GM12878 (cell line): ENCODE data around the gene HPS5. TPM values are rescaled to one million over a fixed set of nuclear protein-coding genes. Genes with fewer than 3 reads are reported as not detected.
A peak's percentile ranks its signal among the peaks of the same experiment; 100 is the strongest.

Source experiments
- ATAC-seq: fragments of 200-7000 bp; cut with Tn5 transposase; 3 replicates; pipeline ENCODE4 v1.9.1; 2020; ENCODE audit warnings: mild to moderate bottlenecking, moderate library complexity
- BruUV-seq: library from RNA; stranded (reverse); fragments of 400-500 nt; replicated peaks from 2 replicates; lab custom pipeline; 2021; lab: Mats Ljungman, UMichigan
- CTCF ChIA-PET: fragments of 300-600 bp; sonication (Branson Sonifier 250); formaldehyde crosslinking; extraction: SDS; loops from one replicate; lab custom pipeline; 2021; ENCODE audit warnings: inconsistent platforms; lab: Yijun Ruan, JAX
- POLR2A ChIA-PET: fragments of 350-600 bp; formaldehyde crosslinking; extraction: SDS; loops from one replicate; lab custom pipeline; 2021; ENCODE audit warnings: inconsistent platforms; lab: Charles Lee
- RAD21 ChIA-PET: fragments of 300-600 bp; sonication (Branson Sonifier 250); formaldehyde crosslinking; loops from one replicate; lab custom pipeline; 2023; ENCODE audit warnings: antibody characterized with exemption; ENCODE audit not compliant: unreplicated experiment; lab: Charles Lee
- SMC1A ChIA-PET: fragments of 300-600 bp; sonication (Branson Sonifier 250); formaldehyde crosslinking; loops from one replicate; lab custom pipeline; 2023; ENCODE audit not compliant: unreplicated experiment, uncharacterized antibody; lab: Charles Lee
- DNase-seq: peaks from one replicate; pipeline ENCODE4 v3.0.0-alpha.2; 2011; ENCODE audit warnings: low read depth, low spot score
- FAIRE-seq: peaks from 3 replicates; lab custom pipeline; 2011; peaks lifted over from hg19 to GRCh38; lab: Jason Lieb, UNC
- H2AFZ ChIP-seq: 2 replicates; pipeline ENCODE4 v1.6.0; 2011; ENCODE audit warnings: low read depth, low read length, control low read depth; ENCODE audit not compliant: control insufficient read depth
- H3K27ac ChIP-seq: 2 replicates; pipeline ENCODE4 v1.5.1; 2011; ENCODE audit warnings: control low read depth; ENCODE audit not compliant: control insufficient read depth, insufficient read depth
- H3K27me3 ChIP-seq, 2 experiments: replicated peaks in 1 of 2; 2 replicates each; pipeline versions ENCODE4 v1.6.0 to v1.6.1; 2011; ENCODE audit warnings: low read length in 1 of 2; ENCODE audit not compliant: control insufficient read depth in 2 of 2, insufficient read depth in 2 of 2
- H3K36me3 ChIP-seq, 2 experiments: 2 replicates each; pipeline ENCODE4 v1.5.1; 2011; ENCODE audit warnings: low read length in 1 of 2; ENCODE audit not compliant: control insufficient read depth in 2 of 2, insufficient read depth in 2 of 2
- H3K4me1 ChIP-seq: 2 replicates; pipeline ENCODE4 v1.6.1; 2011; ENCODE audit warnings: mild to moderate bottlenecking, low read length, moderate library complexity, mixed read lengths; ENCODE audit not compliant: control insufficient read depth, insufficient read depth
- H3K4me2 ChIP-seq: 2 replicates; pipeline ENCODE4 v1.6.0; 2011; ENCODE audit warnings: control low read depth; ENCODE audit not compliant: control insufficient read depth, insufficient read depth
- H3K4me3 ChIP-seq: fragments of 200-600 bp; sonication (generic); 2 replicates; pipeline ENCODE4 v1.5.1; 2016
- H3K79me2 ChIP-seq: 2 replicates; pipeline ENCODE4 v1.6.0; 2011; ENCODE audit warnings: low read length; ENCODE audit not compliant: control insufficient read depth, insufficient read depth
- H3K9ac ChIP-seq: 2 replicates; pipeline ENCODE4 v1.8.0; 2011; ENCODE audit warnings: low read length, control low read depth, mixed read lengths; ENCODE audit not compliant: control insufficient read depth, insufficient read depth
- H3K9me3 ChIP-seq: replicated peaks from 3 replicates; pipeline ENCODE4 v1.5.1; 2011; ENCODE audit warnings: mild to moderate bottlenecking, low read length; ENCODE audit not compliant: control insufficient read depth, insufficient read depth
- H4K20me1 ChIP-seq: 2 replicates; pipeline ENCODE4 v1.6.0; 2011; ENCODE audit not compliant: control insufficient read depth, insufficient read depth
- CHD2 ChIP-seq: IDR thresholded peaks from 2 replicates; pipeline ENCODE4 v1.6.1; 2011; ENCODE audit warnings: low read depth, low read length, improper control_type of control experiment, borderline replicate concordance
- CREM ChIP-seq: IDR thresholded peaks from 2 replicates; pipeline ENCODE4 v1.6.1; 2014; ENCODE audit warnings: antibody characterized with exemption, low read depth
- CTCF ChIP-seq, 3 experiments: IDR thresholded peaks in 2 of 3; conservative IDR thresholded peaks in 1 of 3; 2 replicates each; pipeline ENCODE4 v1.5.1; 2011; ENCODE audit warnings: low read depth in 3 of 3, low read length in 3 of 3, mild to moderate bottlenecking in 3 of 3, control low read depth in 2 of 3, moderate library complexity in 2 of 3, inconsistent platforms in 1 of 3, mixed read lengths in 1 of 3; ENCODE audit not compliant: control insufficient read depth in 2 of 3, insufficient read depth in 1 of 3; ENCODE audit errors: extremely low read depth in 1 of 3
- ESRRA ChIP-seq: IDR thresholded peaks from 2 replicates; pipeline ENCODE4 v1.6.1; 2012; ENCODE audit warnings: mild to moderate bottlenecking, low read length, improper control_type of control experiment
- GATAD2B ChIP-seq: fragments of 450-650 bp; conservative IDR thresholded peaks from 2 replicates; pipeline ENCODE4 v1.6.1; 2017; ENCODE audit warnings: low read depth, mild to moderate bottlenecking, moderate library complexity
- HDGF ChIP-seq: fragments of 450-650 bp; IDR thresholded peaks from 2 replicates; pipeline ENCODE4 v1.6.1; 2016; ENCODE audit warnings: antibody characterized with exemption
- KDM1A ChIP-seq: fragments of 200-600 bp; sonication (generic); IDR thresholded peaks from 2 replicates; pipeline ENCODE4 v1.6.1; 2016; ENCODE audit warnings: borderline replicate concordance
- TBL1XR1 ChIP-seq: IDR thresholded peaks from 2 replicates; pipeline ENCODE4 v1.6.1; 2012; ENCODE audit warnings: low read depth, low read length, improper control_type of control experiment
- USF1 ChIP-seq: IDR thresholded peaks from 2 replicates; pipeline ENCODE4 v1.6.1; 2011; ENCODE audit warnings: borderline replicate concordance, low read depth, mild to moderate bottlenecking, moderate library complexity, mixed read lengths, low read length; ENCODE audit not compliant: insufficient read depth; ENCODE audit errors: extremely low read length
- YBX1 ChIP-seq: fragments of 450-650 bp; IDR thresholded peaks from 2 replicates; pipeline ENCODE4 v1.6.1; 2016; ENCODE audit warnings: antibody characterized with exemption
- WGBS: methylation state at CpG from one replicate; pipeline ENCODE4 v1.1.6; 2016; ENCODE audit warnings: low lambda C conversion rate; ENCODE audit not compliant: insufficient replicate concordance, insufficient coverage; ENCODE audit errors: missing lambda C conversion rate; 5-methylcytosine and 5-hydroxymethylcytosine counted together
- in situ Hi-C: fragments of 300-500 bp; cut with MboI; formaldehyde crosslinking; loops from 9 replicates; pipeline ENCODE4 v1.14.3; 2018; ENCODE audit warnings: mixed read lengths
- intact Hi-C: fragments of 100-400 bp; cut with micrococcal nuclease; formaldehyde crosslinking; loops from one replicate; pipeline ENCODE4 v1.14.2; 2022; ENCODE audit not compliant: unreplicated experiment
- polyA plus RNA-seq, 11 experiments: library from polyadenylated mRNA; depleted of rRNA in 4 of 11; unstranded in 6 of 11; stranded (reverse) in 5 of 11; fragments of >200 nt; fragmentation: Nextera tagmentation in 4 of 11; fragmentation: Illumina TruSeq in 1 of 11; extraction: Ambion mirVana in 4 of 11; extraction: Trizol in 1 of 11; gene quantifications; 1 replicate in 1 of 11; 2 replicates in 10 of 11; pipeline versions ENCODE4 v1.2.1 to v1.2.3, GENCODE V29; 2011 to 2016; ENCODE audit warnings: inconsistent platforms in 2 of 11, missing spikeins in 2 of 11, low read depth in 1 of 11
- total RNA-seq, 4 experiments: library from RNA; depleted of rRNA in 3 of 4; stranded (reverse); fragments of >200 nt in 3 of 4; fragmentation: Illumina TruSeq in 1 of 4; extraction: Trizol in 1 of 4; gene quantifications; 2 replicates each; pipeline versions ENCODE4 v1.2.1 to v1.2.3, GENCODE V29; 2013 to 2021

Gene HPS5
- total and polyA plus RNA-seq, 10 of the 15 experiments (the other 5 are each of a cell fraction or from before 2014, with no cell fraction given): 11.9 to 32.6 (median 23.5) TPM

GRCh38 chr11:18352581-18352980 is 30.6 kb upstream of the HPS5 start (continued):
- TF ChIP-seq YBX1 (no peak), CHD2 (no peak), CREM (no peak), CTCF (IDR thresholded peaks at IDR 0.05 in 2 of 3, conservative IDR thresholded peaks at IDR 0.05 in 1 of 3; ENCODE audit: control insufficient read depth in 2 of 3, extremely low read depth in 1 of 3, insufficient read depth in 1 of 3, low read depth in 3 of 3, low read length in 3 of 3) (no peak), TBL1XR1 (no peak)

- Histone ChIP-seq H3K4me1 (no peaks in the 10 kb centered on the region), H3K4me2 (no peak overlapping the region), H4K20me1 (no peaks in the 10 kb centered on the region), H3K9me3 (no peaks in the 10 kb centered on the region), H3K4me3 (no peak overlapping the region), H3K9ac (no peak overlapping the region), H3K27me3 (no peaks in the 10 kb centered on the region), H3K27ac (no peak overlapping the region), H3K79me2 (no peaks in the 10 kb centered on the region), H2AFZ (no peak overlapping the region), H3K36me3 (peaks cover 0 to 32% of the 10 kb centered on the region in 2 experiments)
- ATAC-seq: no peak
- ChIA-PET SMC1A (interaction anchor here (1.4 to 1.7 kb wide), 2 partner anchors 9 to 35 kb away, joined by 3 to 4 read pairs; no protein-coding TSS in a partner anchor), CTCF (interaction anchor here (1.2 kb wide), 1 partner anchor 11 kb away, joined by 5 read pairs; no protein-coding TSS in a partner anchor), RAD21 (no interaction called here), POLR2A (no interaction called here)
- DNase-seq: no peak
- WGBS: 58% methylated on average over 5 of the region's 5 CpGs
- no peak for FAIRE-seq
- BruUV-seq: TSS peak; percentile 11
- in situ Hi-C loops: no loop called here
- intact Hi-C loops: no loop called here
- TF ChIP-seq ESRRA (no peak), GATAD2B (no peak), KDM1A (no peak), CHD2 (no peak), USF1 (no peak), HDGF (no peak)
These were observed 25.7 kb upstream of the HPS5 start for GRCh38 chr11:18347471-18348125.
